IMR-90 (cell line): ENCODE data around the gene PHF21B. TPM values are rescaled to one million over a fixed set of nuclear protein-coding genes. Genes with fewer than 3 reads are reported as not detected.

Experiments
- ATAC-seq: fragments of 200-7000 bp; cut with Tn5 transposase; 2 replicates; pipeline ENCODE4 v1.9.1; 2020; ENCODE audit warnings: low read depth, mild to moderate bottlenecking, moderate library complexity
- BruUV-seq: library from RNA; stranded (reverse); fragments of 400-500 nt; replicated peaks from 2 replicates; lab custom pipeline; 2021; lab: Mats Ljungman, UMichigan
- CTCF ChIA-PET: fragments of 300-600 bp; formaldehyde crosslinking; extraction: SDS; loops from one replicate; lab custom pipeline; 2021; ENCODE audit warnings: antibody characterized with exemption; lab: Yijun Ruan, JAX
- POLR2A ChIA-PET: fragments of 300-600 bp; sonication (Branson Sonifier 250); formaldehyde crosslinking; loops from one replicate; lab custom pipeline; 2022; ENCODE audit warnings: antibody characterized with exemption; ENCODE audit not compliant: unreplicated experiment; lab: Charles Lee
- DNase-seq: peaks from one replicate; pipeline ENCODE4 v3.0.0; 2013
- H2AFZ ChIP-seq: replicated peaks from 2 replicates; pipeline ENCODE3; 2013; ENCODE audit warnings: low read length, mild to moderate bottlenecking; ENCODE audit not compliant: poor library complexity
- H2AK5ac ChIP-seq: 2 replicates; pipeline ENCODE4 v1.6.1; 2013; ENCODE audit warnings: low read depth, low read length, inconsistent platforms
- H2AK9ac ChIP-seq: replicated peaks from 2 replicates; pipeline ENCODE3; 2013; ENCODE audit warnings: mild to moderate bottlenecking, low read depth, low read length, moderate library complexity; ENCODE audit not compliant: poor library complexity
- H2BK120ac ChIP-seq: 2 replicates; pipeline ENCODE4 v1.6.1; 2013; ENCODE audit warnings: low read depth, low read length, inconsistent platforms
- H2BK15ac ChIP-seq: 3 replicates; pipeline ENCODE4 v1.6.1; 2013; ENCODE audit warnings: low read depth, low read length, inconsistent platforms
- H2BK20ac ChIP-seq: 2 replicates; pipeline ENCODE4 v1.6.1; 2013; ENCODE audit warnings: low read depth, mild to moderate bottlenecking, inconsistent platforms, low read length, moderate library complexity
- H2BK5ac ChIP-seq: 2 replicates; pipeline ENCODE4 v1.6.1; 2013; ENCODE audit warnings: mild to moderate bottlenecking, low read depth, low read length, inconsistent platforms; ENCODE audit not compliant: poor library complexity, severe bottlenecking
- H3K14ac ChIP-seq: replicated peaks from 2 replicates; pipeline ENCODE4 v1.6.1; 2013; ENCODE audit warnings: low read depth, low read length, inconsistent platforms
- H3K18ac ChIP-seq: 2 replicates; pipeline ENCODE4 v1.6.1; 2013; ENCODE audit warnings: low read depth, low read length, control low read depth
- H3K23ac ChIP-seq: 2 replicates; pipeline ENCODE4 v1.6.1; 2013; ENCODE audit warnings: low read depth, low read length, inconsistent platforms
- H3K27ac ChIP-seq: 2 replicates; pipeline ENCODE4 v1.5.1; 2013; ENCODE audit warnings: mild to moderate bottlenecking, control low read depth, low read length; ENCODE audit not compliant: insufficient read depth
- H3K27me3 ChIP-seq: 2 replicates; pipeline ENCODE4 v1.6.1; 2013; ENCODE audit warnings: low read length; ENCODE audit not compliant: control insufficient read depth, insufficient read depth
- H3K36me3 ChIP-seq: 2 replicates; pipeline ENCODE4 v1.6.1; 2013; ENCODE audit warnings: low read length, mixed read lengths; ENCODE audit not compliant: control insufficient read depth, insufficient read depth
- H3K4ac ChIP-seq: 2 replicates; pipeline ENCODE4 v1.6.1; 2013; ENCODE audit warnings: low read depth, low read length, inconsistent platforms
- H3K4me1 ChIP-seq: 2 replicates; pipeline ENCODE4 v1.6.1; 2013; ENCODE audit warnings: low read length, mixed read lengths; ENCODE audit not compliant: control insufficient read depth, insufficient read depth
- H3K4me2 ChIP-seq: 2 replicates; pipeline ENCODE4 v1.6.1; 2013; ENCODE audit warnings: low read depth, mild to moderate bottlenecking, control low read depth, low read length, moderate library complexity
- H3K4me3 ChIP-seq: 2 replicates; pipeline ENCODE4 v1.5.1; 2013; ENCODE audit warnings: low read depth, mild to moderate bottlenecking, control low read depth, low read length, moderate library complexity; ENCODE audit not compliant: insufficient read depth
- H3K56ac ChIP-seq: 2 replicates; pipeline ENCODE4 v1.6.1; 2013; ENCODE audit warnings: low read length, inconsistent platforms; ENCODE audit not compliant: insufficient read depth; ENCODE audit errors: extremely low read depth
- H3K79me1 ChIP-seq, 2 experiments: 2 replicates each; pipeline ENCODE4 v1.6.1; 2013; ENCODE audit warnings: low read length in 2 of 2, inconsistent platforms in 1 of 2, low read depth in 1 of 2
- H3K9ac ChIP-seq: 2 replicates; pipeline ENCODE4 v1.6.1; 2013; ENCODE audit warnings: low read depth, low read length, control low read depth
- H3K9me1 ChIP-seq: 2 replicates; pipeline ENCODE4 v1.6.1; 2013; ENCODE audit warnings: low read length, inconsistent platforms; ENCODE audit not compliant: insufficient read depth
- H3K9me3 ChIP-seq: 2 replicates; pipeline ENCODE4 v1.6.1; 2013; ENCODE audit warnings: low read length; ENCODE audit not compliant: control insufficient read depth, insufficient read depth
- H4K20me1 ChIP-seq: 2 replicates; pipeline ENCODE4 v1.6.1; 2013; ENCODE audit warnings: low read length, inconsistent platforms; ENCODE audit not compliant: insufficient read depth
- H4K5ac ChIP-seq: 2 replicates; pipeline ENCODE4 v1.6.1; 2013; ENCODE audit warnings: mild to moderate bottlenecking, low read depth, low read length, control low read depth
- H4K8ac ChIP-seq, 2 experiments: 2 replicates each; pipeline ENCODE4 v1.6.1; 2013; ENCODE audit warnings: low read depth in 2 of 2, low read length in 2 of 2, control low read depth in 1 of 2, inconsistent platforms in 1 of 2
- H4K91ac ChIP-seq: 2 replicates; pipeline ENCODE4 v1.6.1; 2013; ENCODE audit warnings: low read depth, low read length, inconsistent platforms; ENCODE audit not compliant: insufficient read depth
- BHLHE40 ChIP-seq: fragments of 150-350 bp; IDR thresholded peaks from 2 replicates; pipeline ENCODE4 v1.6.1; 2016; ENCODE audit warnings: mild to moderate bottlenecking, low read depth, low read length
- CTCF ChIP-seq: conservative IDR thresholded peaks from 2 replicates; pipeline ENCODE4 v1.5.1; 2012; ENCODE audit warnings: mild to moderate bottlenecking, low read depth, low read length, improper control_type of control experiment
- ELK1 ChIP-seq: fragments of 150-350 bp; IDR thresholded peaks from 2 replicates; pipeline ENCODE4 v1.6.1; 2016; ENCODE audit warnings: low read depth, mild to moderate bottlenecking, low read length, moderate library complexity, borderline replicate concordance
- FOS ChIP-seq: fragments of 150-350 bp; IDR thresholded peaks from 2 replicates; pipeline ENCODE4 v1.6.1; 2016; ENCODE audit warnings: low read depth, low read length
- MAFK ChIP-seq: IDR thresholded peaks from 2 replicates; pipeline ENCODE4 v1.6.1; 2012; ENCODE audit warnings: low read depth, low read length, improper control_type of control experiment
- MAZ ChIP-seq: IDR thresholded peaks from 2 replicates; pipeline ENCODE4 v1.6.1; 2012; ENCODE audit warnings: low read depth, mild to moderate bottlenecking, low read length, improper control_type of control experiment, moderate library complexity, borderline replicate concordance
- POLR2A ChIP-seq: IDR thresholded peaks from 2 replicates; pipeline ENCODE4 v1.6.1; 2012; ENCODE audit warnings: mild to moderate bottlenecking, low read depth, low read length
- RAD21 ChIP-seq: IDR thresholded peaks from 2 replicates; pipeline ENCODE4 v1.6.1; 2012; ENCODE audit warnings: low read length, improper control_type of control experiment
- RFX5 ChIP-seq: IDR thresholded peaks from 2 replicates; pipeline ENCODE4 v1.8.0; 2012; ENCODE audit warnings: low read depth, mild to moderate bottlenecking, low read length, moderate library complexity
- SMC3 ChIP-seq: fragments of 150-350 bp; IDR thresholded peaks from 2 replicates; pipeline ENCODE4 v1.6.1; 2016; ENCODE audit warnings: low read depth, mild to moderate bottlenecking, antibody characterized with exemption, low read length, moderate library complexity
- whole genome bisulfite sequencing, 2 experiments: methylation state at CpG; one replicate each; pipeline versions ENCODE4 v1.1.5 to v1.1.7; 2013; ENCODE audit warnings: missing lambda C conversion rate in 2 of 2; ENCODE audit not compliant: insufficient read length in 1 of 2; ENCODE audit errors: extremely low coverage in 2 of 2; 5-methylcytosine and 5-hydroxymethylcytosine counted together
- dilution Hi-C: fragments of 300-500 bp; cut with HindIII; formaldehyde crosslinking; loops from one replicate; pipeline ENCODE4 v1.14.3; 2018; ENCODE audit warnings: low sequenced_read_pairs; ENCODE audit not compliant: unreplicated experiment
- in situ Hi-C: fragments of 300-500 bp; cut with MboI; formaldehyde crosslinking; loops from 3 replicates; pipeline ENCODE4 v1.14.3; 2019; ENCODE audit warnings: low sequenced_read_pairs, inconsistent platforms, mixed read lengths
- intact Hi-C: fragments of 100-400 bp; cut with micrococcal nuclease; formaldehyde crosslinking; loops from 2 replicates; pipeline ENCODE4 v1.10.0; 2022
- polyA plus RNA-seq, 3 experiments: library from polyadenylated mRNA; depleted of rRNA; stranded (reverse); fragments of >200 nt; gene quantifications; 2 replicates each; pipeline ENCODE4 v1.2.3, GENCODE V29; 2012; ENCODE audit warnings: low replicate concordance in 1 of 3
- total RNA-seq: library from RNA; depleted of rRNA; stranded (reverse); fragments of >200 nt; gene quantifications from 2 replicates; pipeline ENCODE4 v1.2.3, GENCODE V29; 2012
- TF ChIP-seq, protein P1 (sequence below): fragments of 150-350 bp; IDR thresholded peaks from 2 replicates; pipeline ENCODE4 v1.6.1; 2017; ENCODE audit warnings: mild to moderate bottlenecking, antibody characterized with exemption, low read length, low read depth

The PHF21B gene
- total and polyA plus RNA-seq, 2 of the 4 experiments (the other 2 are of a cell fraction): 0.02 TPM; not detected in 1

DNA sequence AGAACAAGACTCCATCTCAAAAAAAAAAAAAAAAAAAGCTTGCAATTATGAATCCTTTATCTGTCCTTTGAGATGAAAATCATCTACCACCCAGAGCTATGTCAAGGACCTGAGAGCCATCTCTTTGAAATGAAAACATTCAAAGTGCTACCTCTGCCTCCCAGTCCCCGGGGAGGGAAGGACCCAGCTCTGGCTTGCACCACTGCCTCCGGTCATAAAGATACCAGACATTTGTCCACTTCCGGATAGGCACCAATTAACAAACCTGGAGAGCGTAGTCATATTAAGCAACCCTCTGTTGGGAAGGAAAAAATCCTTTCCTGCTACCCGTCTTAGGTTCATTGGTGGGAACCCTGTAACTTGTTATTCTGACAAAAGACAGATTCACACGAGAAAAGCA, 158.9 kb downstream of the PHF21B start:
- H3K18ac ChIP-seq: no peak overlapping the region
- H2AFZ ChIP-seq: no peak overlapping the region
- no peaks in the 10 kb centered on the region for H3K79me1 ChIP-seq
- no peaks in the 10 kb centered on the region for H3K9me3 ChIP-seq
- no peak overlapping the region for H4K8ac ChIP-seq
- ATAC-seq (no peak), DNase-seq (no peak)
- H3K14ac ChIP-seq: no peak overlapping the region
- H2BK120ac ChIP-seq: no peak overlapping the region
- TF ChIP-seq MAFK (no peak), FOS (no peak), POLR2A (no peak), CTCF (no peak), RAD21 (no peak), RFX5 (no peak), ELK1 (no peak), BHLHE40 (no peak), SMC3 (no peak), MAZ (no peak)
- TF ChIP-seq, protein P1, sequence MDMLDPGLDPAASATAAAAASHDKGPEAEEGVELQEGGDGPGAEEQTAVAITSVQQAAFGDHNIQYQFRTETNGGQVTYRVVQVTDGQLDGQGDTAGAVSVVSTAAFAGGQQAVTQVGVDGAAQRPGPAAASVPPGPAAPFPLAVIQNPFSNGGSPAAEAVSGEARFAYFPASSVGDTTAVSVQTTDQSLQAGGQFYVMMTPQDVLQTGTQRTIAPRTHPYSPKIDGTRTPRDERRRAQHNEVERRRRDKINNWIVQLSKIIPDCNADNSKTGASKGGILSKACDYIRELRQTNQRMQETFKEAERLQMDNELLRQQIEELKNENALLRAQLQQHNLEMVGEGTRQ: no peak
- H3K4me3 ChIP-seq: no peak overlapping the region
- in situ Hi-C loops: no loop called here
- H2BK5ac ChIP-seq: no peak overlapping the region
- no TSS peak for BruUV-seq
- dilution Hi-C loops: no loop called here
- H4K20me1 ChIP-seq: no peaks in the 10 kb centered on the region
- H3K4ac ChIP-seq: no peak overlapping the region
- H3K4me2 ChIP-seq: no peak overlapping the region
- H3K9me1 ChIP-seq: no peaks in the 10 kb centered on the region
- H3K56ac ChIP-seq: no peak overlapping the region
- no peak overlapping the region for H2BK20ac ChIP-seq
- intact Hi-C loops: no loop called here
- ChIA-PET POLR2A (no interaction called here), CTCF (no interaction called here)
- no peak overlapping the region for H3K9ac ChIP-seq
- H3K23ac ChIP-seq: no peak overlapping the region
- no peak overlapping the region for H4K91ac ChIP-seq
- no CpG with 5 or more reads among the region's 6 CpGs for WGBS, 2 experiments
- H3K4me1 ChIP-seq: no peaks in the 10 kb centered on the region
- H3K36me3 ChIP-seq: no peaks in the 10 kb centered on the region
- H2AK5ac ChIP-seq: no peak overlapping the region
- peaks cover 10% of the 10 kb centered on the region; the same call in 1 of the 2 replicates for H3K27me3 ChIP-seq
- no peak overlapping the region for H3K27ac ChIP-seq
- no peak overlapping the region for H2BK15ac ChIP-seq
- no peak overlapping the region for H4K5ac ChIP-seq
- no peak overlapping the region for H2AK9ac ChIP-seq
